ENCODE data around the gene PFKFB3.

The PFKFB3 gene

DNA sequence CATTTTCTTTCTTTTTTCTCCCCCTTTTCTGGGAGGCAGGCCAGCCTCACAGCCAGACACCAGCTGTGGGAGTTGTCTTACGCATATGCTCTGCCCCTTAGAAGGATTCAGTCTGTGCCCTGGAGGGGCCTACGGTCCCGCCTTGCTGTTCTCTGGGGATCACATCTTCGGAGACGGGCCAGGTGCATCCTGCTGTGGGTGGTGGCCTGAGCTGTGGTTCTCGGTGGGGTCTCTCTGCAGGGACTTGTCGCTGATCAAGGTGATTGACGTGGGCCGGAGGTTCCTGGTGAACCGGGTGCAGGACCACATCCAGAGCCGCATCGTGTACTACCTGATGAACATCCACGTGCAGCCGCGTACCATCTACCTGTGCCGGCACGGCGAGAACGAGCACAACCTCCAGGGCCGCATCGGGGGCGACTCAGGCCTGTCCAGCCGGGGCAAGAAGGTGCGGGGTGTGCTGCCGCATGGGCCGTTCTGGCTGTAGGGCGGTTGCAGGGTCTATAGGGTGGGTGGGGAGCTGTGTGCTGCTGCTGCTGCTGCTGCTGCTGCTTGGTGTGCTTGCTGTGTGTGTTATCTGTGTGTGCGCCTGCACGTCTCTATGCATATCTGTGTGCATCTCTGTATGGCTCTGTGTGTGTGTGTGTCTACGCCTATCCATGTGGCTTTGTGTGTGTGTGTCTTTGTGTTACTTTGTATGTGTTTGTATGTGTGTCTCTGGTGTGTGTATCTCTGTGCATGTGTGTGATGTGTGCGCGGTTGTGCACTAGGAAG is 17.9 kb downstream of the PFKFB3 start:
- no peak for DNase-seq (ENCODE audit: low spot score)

DNA sequence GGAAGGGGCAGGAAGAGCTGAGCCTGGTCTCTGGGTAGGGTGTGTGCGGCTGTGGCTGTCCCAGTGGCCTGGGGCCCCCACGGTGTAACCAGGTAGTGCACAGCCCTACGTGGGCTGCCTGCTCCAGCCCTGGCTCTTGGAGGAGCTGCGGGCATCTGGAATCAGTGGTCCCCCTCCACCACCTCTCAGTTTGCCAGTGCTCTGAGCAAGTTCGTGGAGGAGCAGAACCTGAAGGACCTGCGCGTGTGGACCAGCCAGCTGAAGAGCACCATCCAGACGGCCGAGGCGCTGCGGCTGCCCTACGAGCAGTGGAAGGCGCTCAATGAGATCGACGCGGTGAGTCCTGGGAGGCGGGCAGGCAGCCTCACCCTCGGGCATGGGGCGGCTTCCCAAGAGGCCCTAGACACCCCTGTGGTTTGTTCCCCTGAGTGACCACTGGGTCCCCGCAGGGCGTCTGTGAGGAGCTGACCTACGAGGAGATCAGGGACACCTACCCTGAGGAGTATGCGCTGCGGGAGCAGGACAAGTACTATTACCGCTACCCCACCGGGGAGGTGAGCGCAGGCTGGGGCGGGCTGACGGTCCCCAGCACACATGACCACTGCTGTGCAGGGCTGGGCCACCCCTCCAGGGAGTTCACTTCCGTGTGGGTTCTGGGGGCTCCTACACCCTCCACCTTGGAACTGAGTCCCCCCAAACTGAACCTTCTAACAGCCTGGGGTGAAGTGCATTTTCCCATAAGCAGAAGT is 18.6 kb downstream of the PFKFB3 start:
- DNase-seq (ENCODE audit: low spot score), result no peak

DNA sequence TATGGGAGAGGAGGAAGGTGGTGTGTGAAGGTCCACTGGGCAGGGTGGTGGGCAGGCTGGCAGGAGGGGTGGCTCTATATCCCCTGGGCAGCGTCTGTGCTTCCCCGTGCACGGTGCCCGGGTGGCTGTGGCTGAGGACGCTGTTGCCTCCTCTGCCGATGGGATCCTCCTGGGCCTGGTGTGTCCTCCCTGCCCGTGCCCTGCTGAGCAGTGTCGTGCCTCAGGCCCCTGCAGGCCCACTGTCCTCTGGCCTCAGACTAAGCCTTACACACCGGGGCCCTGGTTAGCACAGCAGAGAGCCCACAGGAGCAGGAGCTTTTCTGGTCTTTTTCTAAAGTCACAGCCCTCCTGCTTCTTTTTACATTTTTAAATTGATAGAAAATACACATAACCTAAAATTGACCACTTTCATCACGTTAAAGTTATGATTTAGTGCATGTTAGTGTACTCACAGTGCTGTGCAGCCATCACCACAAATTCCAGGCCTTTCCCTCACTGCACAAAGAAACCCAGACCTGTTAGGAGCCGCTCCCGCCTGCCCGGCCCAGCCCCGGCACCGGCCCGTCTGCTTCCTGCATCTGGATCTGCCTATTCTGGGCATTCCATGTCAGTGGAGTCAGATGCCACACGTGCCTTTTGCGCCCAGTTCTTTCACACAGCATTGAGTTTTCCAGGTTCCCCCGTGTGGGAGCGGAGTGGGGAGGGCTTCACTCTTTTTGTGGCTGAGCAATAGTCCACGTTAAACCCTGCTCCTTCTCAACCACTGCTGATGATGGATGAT is 19.4 kb downstream of the PFKFB3 start:
- DNase-seq (ENCODE audit: low spot score), result no peak

DNA sequence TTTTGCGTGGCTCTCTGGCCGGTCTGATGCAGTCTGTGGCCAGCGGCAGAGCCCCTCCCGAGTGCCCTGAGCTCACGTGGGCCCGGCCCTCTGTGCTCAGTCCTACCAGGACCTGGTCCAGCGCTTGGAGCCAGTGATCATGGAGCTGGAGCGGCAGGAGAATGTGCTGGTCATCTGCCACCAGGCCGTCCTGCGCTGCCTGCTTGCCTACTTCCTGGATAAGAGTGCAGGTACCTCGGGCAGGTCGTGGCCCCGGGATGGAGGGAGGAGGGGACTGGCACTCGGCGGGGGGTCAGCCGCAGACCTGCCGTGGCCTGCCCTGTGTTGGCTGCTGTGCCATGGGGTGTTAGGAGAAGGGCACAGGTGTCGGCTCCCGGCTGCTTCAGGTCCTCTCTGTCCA is 20.0 kb downstream of the PFKFB3 start:
- no peak for DNase-seq (ENCODE audit: low spot score)

- DNase-seq (ENCODE audit: low spot score), result no peak
These were observed 21.2 kb downstream of the PFKFB3 start for GRCh38 chr10:6223981-6224380.

DNA sequence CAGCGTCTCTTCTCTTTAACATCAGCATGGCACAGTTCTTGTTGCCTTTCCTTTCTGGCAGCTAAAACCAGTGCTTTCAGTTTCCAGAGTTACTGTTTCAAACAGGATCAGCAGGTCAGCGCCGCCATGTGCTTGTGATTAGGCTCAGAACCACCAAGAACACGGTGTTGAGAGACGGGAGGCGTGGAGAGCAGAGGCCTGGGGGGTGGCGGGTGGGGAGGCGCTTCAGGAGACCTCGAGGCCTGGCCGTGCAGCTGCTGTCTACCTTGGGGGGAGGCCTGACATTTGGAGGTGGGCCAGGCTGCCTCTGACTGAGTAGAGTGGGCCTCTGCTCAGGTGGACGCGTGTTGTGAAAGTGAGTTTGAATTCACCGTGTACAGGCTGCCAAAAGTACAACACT is 22.0 kb downstream of the PFKFB3 start:
- no peak for DNase-seq (ENCODE audit: low spot score)

- DNase-seq (ENCODE audit: low spot score), result no peak
These were observed 22.6 kb downstream of the PFKFB3 start for GRCh38 chr10:6225263-6225814.

DNA sequence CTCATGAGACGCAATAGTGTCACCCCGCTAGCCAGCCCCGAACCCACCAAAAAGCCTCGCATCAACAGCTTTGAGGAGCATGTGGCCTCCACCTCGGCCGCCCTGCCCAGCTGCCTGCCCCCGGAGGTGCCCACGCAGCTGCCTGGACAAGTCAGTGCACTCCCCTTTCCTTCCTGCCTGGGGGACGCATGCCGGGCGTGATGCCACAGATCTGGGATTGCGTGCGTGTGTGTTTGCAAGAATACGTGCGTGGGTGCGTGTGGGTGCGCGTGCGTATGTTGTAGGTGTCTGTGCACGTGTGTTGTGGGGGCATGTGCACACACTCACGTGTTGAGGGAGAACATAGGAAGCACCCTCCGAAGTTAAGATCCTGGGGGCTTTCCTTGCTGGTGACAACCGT is 23.5 kb downstream of the PFKFB3 start:
- no peak for DNase-seq (ENCODE audit: low spot score)

- DNase-seq (ENCODE audit: low spot score), result no peak
These were observed 24.6 kb downstream of the PFKFB3 start for GRCh38 chr10:6227346-6227745.

DNA sequence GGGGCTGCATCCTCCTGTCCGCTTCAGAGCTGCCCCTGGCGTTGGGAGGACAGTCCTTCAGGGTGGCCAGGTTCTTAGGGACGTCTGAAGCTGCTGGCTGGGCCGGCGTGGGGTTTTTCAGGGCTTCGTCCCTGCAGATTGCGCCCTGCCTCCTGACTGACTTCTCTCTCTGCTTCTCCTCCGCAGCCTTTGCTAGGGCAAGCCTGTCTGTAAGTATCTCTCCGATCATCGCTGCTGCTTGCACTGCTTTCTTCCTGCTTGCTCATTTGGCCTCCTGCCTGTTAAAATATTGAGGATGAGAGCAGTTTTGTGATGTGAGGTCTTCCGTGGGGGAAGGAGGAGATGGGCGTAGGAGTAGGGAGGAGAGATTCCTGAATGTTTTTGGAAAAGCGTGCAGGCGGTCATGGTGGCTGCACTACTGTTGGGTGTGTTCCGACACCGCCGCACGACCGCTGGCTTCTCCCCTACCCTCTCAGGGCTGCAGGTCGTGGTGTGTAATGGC is 25.3 kb downstream of the PFKFB3 start:
- no peak for DNase-seq (ENCODE audit: low spot score)

GRCh38 chr10:6228647-6229046 is 25.9 kb downstream of the PFKFB3 start:
- DNase-seq (ENCODE audit: low spot score), result no peak

DNA sequence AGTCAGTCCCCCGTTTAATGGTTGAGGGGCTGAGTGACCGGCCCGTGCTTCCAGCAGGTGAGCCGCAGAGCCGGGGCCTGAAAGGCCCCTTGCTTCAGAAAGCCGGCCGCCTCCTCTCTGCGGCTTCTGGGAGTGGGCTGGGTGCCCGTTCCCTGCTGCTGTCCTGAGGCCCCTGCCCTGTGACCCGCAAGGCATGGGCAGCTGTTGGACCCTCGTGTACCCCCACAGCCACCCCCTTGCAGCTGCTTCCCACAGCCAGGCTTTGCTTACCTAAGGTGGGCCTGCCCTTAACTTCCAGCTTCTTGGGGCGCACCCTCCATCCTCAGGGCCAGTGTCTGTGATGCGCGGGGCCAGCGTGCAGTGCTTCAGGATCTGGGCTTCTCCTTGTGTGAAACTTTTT is 26.6 kb downstream of the PFKFB3 start:
- no peak for DNase-seq (ENCODE audit: low spot score)

GRCh38 chr10:6229746-6230145 is 27.0 kb downstream of the PFKFB3 start:
- DNase-seq (ENCODE audit: low spot score), result no peak

DNA sequence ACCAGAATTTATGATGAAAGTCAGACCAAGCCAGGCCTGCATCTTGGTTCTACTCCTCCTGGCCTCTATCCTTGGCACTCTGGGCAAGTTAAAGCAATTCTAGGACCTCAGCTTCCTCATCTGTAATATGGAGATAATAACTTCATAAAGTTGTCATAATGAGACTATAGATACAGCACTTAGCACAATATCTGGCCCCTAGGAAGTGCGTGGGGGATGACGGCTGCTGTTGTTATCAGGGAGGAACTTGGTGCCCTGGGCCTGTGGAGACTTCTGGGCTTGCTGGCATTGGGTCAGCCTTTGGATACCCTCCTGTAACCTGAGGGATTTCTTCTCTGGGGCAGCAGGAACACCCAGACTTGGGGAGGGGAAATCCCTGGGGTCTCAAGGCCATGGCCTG is 27.6 kb downstream of the PFKFB3 start:
- no peak for DNase-seq (ENCODE audit: low spot score)

- DNase-seq (ENCODE audit: low spot score), result no peak
These were observed 28.4 kb downstream of the PFKFB3 start for GRCh38 chr10:6231146-6231545.

DNA sequence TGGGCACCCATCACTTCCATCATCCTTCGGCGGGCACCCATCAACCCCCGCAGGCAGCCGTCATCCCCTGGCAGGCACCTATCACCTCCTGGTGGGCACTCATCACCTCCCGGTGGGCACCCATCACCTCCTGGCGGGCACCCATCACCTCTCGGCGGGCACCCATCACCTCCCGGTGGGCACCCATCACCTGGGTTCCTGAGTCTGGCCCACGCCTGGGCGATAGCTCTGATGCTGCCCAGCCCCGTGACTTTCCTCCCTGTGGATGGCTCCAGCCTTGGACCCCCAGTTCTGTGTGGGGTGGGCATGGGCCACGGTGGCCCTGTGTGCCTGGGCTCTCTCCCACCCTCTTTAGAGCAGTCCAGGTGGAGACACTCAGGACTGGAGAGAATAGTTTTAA is 29.0 kb downstream of the PFKFB3 start:
- DNase-seq (ENCODE audit: low spot score), result no peak

DNA sequence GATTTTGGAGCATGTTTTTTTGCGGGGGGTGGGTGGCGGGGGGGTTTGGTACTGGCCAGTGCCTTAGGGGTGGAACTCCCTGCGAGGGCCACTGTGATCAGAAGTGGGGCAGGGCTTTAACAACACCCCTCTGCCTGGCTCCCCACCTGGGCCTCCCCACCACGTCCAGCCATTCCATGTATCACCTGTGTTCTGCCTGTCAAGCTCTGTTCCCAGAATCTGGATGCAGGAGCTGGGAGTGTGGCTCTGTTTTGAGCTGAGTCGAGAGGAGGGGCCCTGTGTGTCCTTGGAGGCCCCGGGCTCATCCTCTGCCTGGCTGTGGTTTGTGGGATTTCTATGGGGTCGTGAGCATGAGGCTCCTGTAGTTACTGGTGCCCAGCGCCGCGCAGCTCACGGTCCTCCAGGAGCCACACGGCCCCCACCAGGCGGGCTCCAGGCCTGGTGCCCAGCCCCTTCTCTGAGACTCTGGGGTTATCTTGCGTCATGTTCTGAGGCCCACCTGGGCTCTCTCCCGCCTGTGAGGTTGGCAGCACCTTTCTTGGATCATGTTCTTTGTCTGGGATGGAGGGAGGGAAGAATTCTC is 29.6 kb downstream of the PFKFB3 start:
- no peak for DNase-seq (ENCODE audit: low spot score)

GRCh38 chr10:6232846-6233724 is 30.4 kb downstream of the PFKFB3 start:
- DNase-seq (ENCODE audit: low spot score), result no peak

GRCh38 chr10:6233725-6234277 is 31.1 kb downstream of the PFKFB3 start:
- no peak for DNase-seq (ENCODE audit: low spot score)

- DNase-seq (ENCODE audit: low spot score), result no peak
These were observed 31.6 kb downstream of the PFKFB3 start for GRCh38 chr10:6234371-6234770.

All from SW480 (cell line).